BLaER1 treated with 17β-estradiol and CSF1 and Interleukin-3, amounts not matched to agents 10 nM and 100 nM (cell line): ENCODE data around the gene KRTAP12-3.
"Not testable (repeated sequence)": the region's sequence is repeated elsewhere in the genome, so short reads cannot be mapped to it uniquely, and the experiment has no call there.

Experiments used
- H3K27ac ChIP-seq, 11 experiments: shearing (Covaris generic); formaldehyde crosslinking; 2 replicates each; pipeline ENCODE4 v1.8.1; 2022
- H3K27me3 ChIP-seq, 11 experiments: shearing (Covaris generic); formaldehyde crosslinking; 2 replicates each; pipeline ENCODE4 v1.8.1; 2022
- H3K36me3 ChIP-seq, 11 experiments: shearing (Covaris generic); formaldehyde crosslinking; 2 replicates each; pipeline ENCODE4 v1.8.1; 2022
- H3K4me1 ChIP-seq, 10 experiments: shearing (Covaris generic); formaldehyde crosslinking; 2 replicates each; pipeline ENCODE4 v1.8.1; 2022
- H3K4me2 ChIP-seq, 11 experiments: shearing (Covaris generic); formaldehyde crosslinking; 2 replicates each; pipeline ENCODE4 v1.8.1; 2022
- H3K4me3 ChIP-seq, 10 experiments: shearing (Covaris generic); formaldehyde crosslinking; 2 replicates each; pipeline ENCODE4 v1.8.1; 2022
- H3K9ac ChIP-seq, 11 experiments: shearing (Covaris generic); formaldehyde crosslinking; 2 replicates each; pipeline ENCODE4 v1.8.1; 2022
- H3K9me3 ChIP-seq, 11 experiments: shearing (Covaris generic); formaldehyde crosslinking; replicated peaks in 1 of 11; 2 replicates each; pipeline ENCODE4 v1.8.1; 2022
- H4K20me1 ChIP-seq, 11 experiments: shearing (Covaris generic); formaldehyde crosslinking; 2 replicates each; pipeline ENCODE4 v1.8.1; 2022
- Cebpa-rat ChIP-seq, 11 experiments: shearing (Covaris generic); IDR thresholded peaks; 2 replicates each; pipeline ENCODE4 v1.8.1; 2022

The KRTAP12-3 gene

GRCh38 chr21:44695641-44696040, 37.9 kb downstream of the KRTAP12-3 start:
- no peaks in the 10 kb centered on the region for H3K36me3 ChIP-seq
- H3K9me3 ChIP-seq, result peaks cover 17 to 32% (median 24%) of the 10 kb centered on the region in 11 experiments
- no peak overlapping the region for H3K4me3 ChIP-seq
- H3K27me3 ChIP-seq, result peaks cover 15 to 37% (median 32%) of the 10 kb centered on the region in 11 experiments; a peak in 21 of 22 replicates
- H3K27ac ChIP-seq, result no peak overlapping the region
- H3K9ac ChIP-seq, result no peak overlapping the region
- no peak overlapping the region for H3K4me2 ChIP-seq
- H4K20me1 ChIP-seq, result peaks cover 0 to 11% (median 0%) of the 10 kb centered on the region in 11 experiments; a peak in 1 of 22 replicates
- TF ChIP-seq Cebpa-rat (IDR thresholded peaks at IDR 0.05), result no peak
- H3K4me1 ChIP-seq, result peaks cover 3 to 14% (median 8%) of the 10 kb centered on the region in 10 experiments; a peak in 18 of 20 replicates

GRCh38 chr21:44696572-44696971, 38.8 kb downstream of the KRTAP12-3 start:
- Histone ChIP-seq H3K4me3 (no peak overlapping the region), H3K36me3 (no peaks in the 10 kb centered on the region), H3K4me2 (no peak overlapping the region), H3K9ac (no peak overlapping the region), H3K27me3 (peaks cover 16 to 47% (median 40%) of the 10 kb centered on the region in 11 experiments; a peak in 21 of 22 replicates), H4K20me1 (peaks cover 0 to 11% (median 0%) of the 10 kb centered on the region in 11 experiments; a peak in 1 of 22 replicates), H3K4me1 (peaks cover 4 to 23% (median 13%) of the 10 kb centered on the region in 10 experiments; a peak in 18 of 20 replicates), H3K9me3 (peaks cover 17 to 32% (median 24%) of the 10 kb centered on the region in 11 experiments), H3K27ac (no peak overlapping the region)
- TF ChIP-seq Cebpa-rat (IDR thresholded peaks at IDR 0.05), result no peak

- peaks cover 4 to 23% (median 13%) of the 10 kb centered on the region in 10 experiments; a peak in 18 of 20 replicates for H3K4me1 ChIP-seq
- not testable (repeated sequence) for H3K4me3 ChIP-seq, H3K36me3 ChIP-seq, H3K9ac ChIP-seq, H3K4me2 ChIP-seq, H3K27ac ChIP-seq
- peaks cover 0 to 11% (median 0%) of the 10 kb centered on the region in 11 experiments; a peak in 3 of 22 replicates for H4K20me1 ChIP-seq
- peaks cover 23 to 54% (median 47%) of the 10 kb centered on the region in 11 experiments; a peak in 21 of 22 replicates for H3K27me3 ChIP-seq
- H3K9me3 ChIP-seq, result peaks cover 17 to 29% (median 21%) of the 10 kb centered on the region in 11 experiments
Observed at GRCh38 chr21:44697172-44697810, 39.6 kb downstream of the KRTAP12-3 start, which contains the start of gene KRTAP10-12. KRTAP10-12 (plus strand) TSS chr21:44697172; CDS start chr21:44697202, 30 bp downstream.

DNA sequence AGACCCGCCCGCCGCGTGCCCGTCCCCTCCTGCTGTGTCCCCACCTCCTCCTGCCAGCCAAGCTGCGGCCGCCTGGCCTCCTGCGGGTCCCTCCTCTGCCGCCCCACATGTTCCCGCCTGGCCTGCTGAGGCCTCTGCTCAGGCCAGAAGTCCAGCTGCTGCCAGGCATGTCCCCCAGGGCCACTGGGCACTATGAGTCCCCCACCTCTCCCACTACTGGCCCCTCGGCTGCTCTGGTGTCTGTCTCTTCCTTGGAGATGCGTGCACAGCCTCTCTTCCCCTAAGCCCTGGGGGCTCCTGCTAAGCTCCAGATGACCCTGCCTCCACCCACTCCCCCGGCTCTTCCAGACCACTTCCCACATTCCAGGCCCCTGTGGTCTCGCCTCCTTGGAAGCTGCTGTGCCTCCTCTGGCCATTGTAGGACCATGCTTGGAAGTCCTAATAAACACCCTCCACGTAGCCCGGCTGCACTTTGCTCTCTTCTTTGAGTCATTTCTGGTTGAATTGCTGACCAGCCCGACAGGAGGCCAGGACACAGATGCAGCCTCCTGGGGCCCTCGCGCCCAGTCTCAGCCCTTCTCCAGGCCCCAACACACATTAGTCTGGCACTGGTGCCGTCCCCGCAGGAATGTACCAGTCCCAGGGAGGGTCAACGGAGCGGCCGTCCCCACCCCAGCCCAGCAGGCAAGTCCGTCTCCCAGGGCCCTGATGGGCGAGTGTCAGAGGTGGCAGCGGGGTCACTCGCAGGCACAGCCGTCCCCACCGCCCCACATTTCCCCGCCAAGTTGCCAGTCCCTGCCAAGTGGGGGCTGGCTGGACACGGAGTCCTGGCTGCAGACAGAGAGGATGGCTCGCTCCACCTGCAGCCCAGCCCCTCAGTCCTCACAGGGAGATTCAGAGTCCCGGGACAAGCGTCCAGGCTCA, 40.3 kb downstream of the KRTAP12-3 start:
- H3K4me1 ChIP-seq, result peaks cover 4 to 23% (median 13%) of the 10 kb centered on the region in 10 experiments; a peak in 18 of 20 replicates

DNA sequence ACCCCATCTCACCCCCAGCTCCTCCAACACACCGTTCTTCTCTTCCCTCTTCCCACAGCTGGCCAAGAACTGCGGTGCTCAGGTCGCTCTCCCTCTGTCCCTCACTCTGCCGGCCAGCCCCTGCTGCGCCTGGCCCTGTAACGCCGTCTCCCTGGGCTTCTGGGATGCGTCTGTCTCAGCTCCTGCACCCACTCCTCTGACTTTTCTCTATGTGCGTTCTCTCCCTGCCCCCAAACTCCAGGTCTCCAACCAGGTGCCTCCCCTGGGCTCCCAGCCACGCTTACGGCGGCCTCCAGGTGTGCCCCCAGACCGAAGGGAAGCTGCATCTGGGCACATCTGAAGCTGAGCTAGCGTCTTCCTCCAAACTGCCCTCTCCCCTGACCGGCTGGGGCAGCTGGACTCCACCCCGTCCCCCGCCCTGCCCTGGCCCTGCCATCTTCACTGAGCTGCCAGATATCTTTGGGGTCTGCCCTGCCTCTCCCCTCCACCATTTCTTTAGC, 41.8 kb downstream of the KRTAP12-3 start:
- Histone ChIP-seq H3K27me3 (peaks cover 46 to 77% (median 69%) of the 10 kb centered on the region in 11 experiments), H3K36me3 (no peaks in the 10 kb centered on the region)
- TF ChIP-seq Cebpa-rat (IDR thresholded peaks at IDR 0.05), result no peak

More for the DNA sequence above, 40.3 kb downstream of the KRTAP12-3 start:
- Histone ChIP-seq H3K27me3 (peaks cover 31 to 62% (median 55%) of the 10 kb centered on the region in 11 experiments), H3K4me2 (no peak overlapping the region), H3K36me3 (no peaks in the 10 kb centered on the region), H3K9ac (no peak overlapping the region), H3K9me3 (peaks cover 10 to 21% (median 13%) of the 10 kb centered on the region in 11 experiments), H3K27ac (no peak overlapping the region), H4K20me1 (peaks cover 0 to 16% (median 0%) of the 10 kb centered on the region in 11 experiments; a peak in 4 of 22 replicates), H3K4me3 (no peak overlapping the region)
- TF ChIP-seq Cebpa-rat (IDR thresholded peaks at IDR 0.05), result no peak

DNA sequence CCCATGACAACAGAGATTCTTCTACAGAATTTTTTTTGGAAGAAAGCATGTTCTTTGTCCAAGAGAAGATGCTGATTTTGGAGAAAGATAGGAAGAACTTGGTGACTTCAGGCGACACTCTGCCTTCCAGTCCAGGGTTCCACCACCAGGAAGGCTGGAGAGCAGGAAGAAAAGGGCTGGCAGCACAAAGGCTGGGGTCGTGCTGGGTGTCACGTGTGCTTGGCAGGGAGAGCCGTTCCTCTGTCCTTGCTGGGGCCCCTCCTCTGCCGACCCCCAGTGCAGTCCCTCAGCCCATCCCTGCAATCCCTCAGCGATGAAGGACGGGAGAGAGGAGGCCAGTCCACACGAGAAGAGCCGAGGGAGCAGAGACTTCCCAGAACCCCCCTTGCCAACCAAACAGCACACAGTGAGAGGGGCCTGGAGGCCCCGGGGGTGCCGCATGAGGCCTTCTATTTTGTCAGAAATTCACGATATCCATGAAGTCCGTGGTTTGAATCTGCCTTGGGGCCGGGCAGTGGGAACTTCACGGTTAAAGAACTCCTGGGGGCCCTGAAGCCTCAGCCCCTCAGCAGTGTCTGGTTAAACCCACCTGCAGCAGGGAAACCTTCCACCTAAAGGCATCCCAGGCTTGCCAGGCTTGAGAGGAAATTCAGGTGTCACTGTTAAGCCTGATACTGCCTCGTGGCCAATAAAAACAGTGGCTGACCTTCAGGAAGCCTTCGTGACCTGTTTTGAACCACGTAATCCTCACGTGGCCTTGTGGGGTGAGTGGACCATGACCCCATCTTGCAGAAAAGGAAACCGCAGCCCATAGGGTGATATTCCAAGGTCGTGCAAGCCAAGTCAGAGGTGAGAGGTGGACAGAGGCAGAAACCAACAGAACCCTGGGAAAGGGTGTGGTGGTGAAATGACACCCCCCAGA, 42.6 kb downstream of the KRTAP12-3 start:
- Histone ChIP-seq H3K36me3 (no peaks in the 10 kb centered on the region), H3K4me2 (peak overlapping the region in 9 of 11 experiments; percentile 20 to 67 (median 60); a peak in 19 of 22 replicates), H4K20me1 (peaks cover 0 to 23% (median 0%) of the 10 kb centered on the region in 11 experiments; a peak in 4 of 22 replicates), H3K9ac (no peak overlapping the region), H3K27ac (no peak overlapping the region), H3K4me1 (peaks cover 4 to 23% (median 13%) of the 10 kb centered on the region in 10 experiments; a peak in 18 of 20 replicates), H3K9me3 (peaks cover 5 to 12% (median 7%) of the 10 kb centered on the region in 11 experiments; a peak in 18 of 22 replicates), H3K27me3 (peaks cover 50 to 85% (median 74%) of the 10 kb centered on the region in 11 experiments), H3K4me3 (no peak overlapping the region)
- no peak for TF ChIP-seq Cebpa-rat (IDR thresholded peaks at IDR 0.05)

More for the DNA sequence above, 41.8 kb downstream of the KRTAP12-3 start:
- Histone ChIP-seq H3K4me2 (peak overlapping the region in 2 of 11 experiments; percentile 62 to 64; a peak in 5 of 22 replicates), H3K4me3 (no peak overlapping the region), H3K9ac (no peak overlapping the region), H3K27ac (no peak overlapping the region), H3K9me3 (peaks cover under 1 to 9% (median 4%) of the 10 kb centered on the region in 11 experiments; a peak in 20 of 22 replicates), H4K20me1 (peaks cover 0 to 23% (median 0%) of the 10 kb centered on the region in 11 experiments; a peak in 4 of 22 replicates), H3K4me1 (peaks cover 4 to 23% (median 13%) of the 10 kb centered on the region in 10 experiments; a peak in 18 of 20 replicates)

DNA sequence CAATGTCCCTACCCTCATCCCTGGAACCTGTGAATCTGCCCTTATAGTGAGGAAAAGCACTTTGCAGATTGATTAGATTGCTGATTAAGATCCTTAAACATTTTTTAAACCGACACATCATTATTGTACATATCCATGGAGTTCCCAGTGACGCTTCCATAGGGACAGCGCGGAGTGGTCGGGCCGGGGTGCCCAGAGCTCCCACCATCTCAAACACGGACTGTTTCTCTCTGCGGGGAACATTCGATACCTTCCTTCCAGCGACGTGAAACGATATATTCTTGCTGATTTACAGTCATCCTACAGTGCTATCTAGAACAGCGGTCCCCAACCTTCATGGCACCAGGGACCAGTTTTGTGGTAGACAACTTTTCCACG, 43.3 kb downstream of the KRTAP12-3 start:
- Histone ChIP-seq H3K27me3 (peaks cover 53 to 91% (median 80%) of the 10 kb centered on the region in 11 experiments), H4K20me1 (peaks cover 0 to 23% (median 0%) of the 10 kb centered on the region in 11 experiments; a peak in 4 of 22 replicates), H3K4me3 (no peak overlapping the region), H3K9ac (no peak overlapping the region), H3K9me3 (peaks cover 10 to 19% (median 13%) of the 10 kb centered on the region in 11 experiments), H3K36me3 (no peaks in the 10 kb centered on the region), H3K4me1 (peaks cover 4 to 23% (median 13%) of the 10 kb centered on the region in 10 experiments; a peak in 18 of 20 replicates), H3K27ac (no peak overlapping the region), H3K4me2 (peak overlapping the region in 9 of 11 experiments; percentile 20 to 67 (median 60); a peak in 19 of 22 replicates)
- no peak for TF ChIP-seq Cebpa-rat (IDR thresholded peaks at IDR 0.05)
